H1 (cell line): ENCODE measurements around the gene LAMTOR5. TPM values are rescaled to one million over a fixed set of nuclear protein-coding genes. Genes with fewer than 3 reads are reported as not detected.

Experiments used
- CTCF ChIA-PET: fragments of 300-600 bp; sonication (Branson Sonifier 250); formaldehyde crosslinking; loops from one replicate; lab custom pipeline; 2021; ENCODE audit not compliant: partially characterized antibody; lab: Charles Lee
- POLR2A ChIA-PET: fragments of 300-600 bp; sonication (Branson Sonifier 250); formaldehyde crosslinking; loops from one replicate; lab custom pipeline; 2021; ENCODE audit warnings: inconsistent platforms; ENCODE audit not compliant: partially characterized antibody; lab: Charles Lee
- DNase-seq, 2 experiments: peaks; one replicate each; pipeline versions ENCODE4 v3.0.0 to v3.0.0-alpha.2; 2010 to 2022; ENCODE audit warnings: low spot score in 2 of 2, low read depth in 1 of 2, mixed read lengths in 1 of 2
- FAIRE-seq: peaks from 2 replicates; lab custom pipeline; 2011; peaks lifted over from hg19 to GRCh38; lab: Jason Lieb, UNC
- H2AFZ ChIP-seq: 2 replicates; pipeline ENCODE4 v1.8.1; 2012; ENCODE audit warnings: low read length, inconsistent platforms
- H2AK5ac ChIP-seq: 2 replicates; pipeline ENCODE4 v1.6.1; 2013; ENCODE audit warnings: low read depth, low read length
- H2BK120ac ChIP-seq: replicated peaks from 2 replicates; pipeline ENCODE3; 2013; ENCODE audit warnings: low read depth, low read length, inconsistent platforms
- H2BK12ac ChIP-seq: 2 replicates; pipeline ENCODE4 v1.6.1; 2013; ENCODE audit warnings: low read depth, low read length
- H2BK15ac ChIP-seq: 2 replicates; pipeline ENCODE4 v1.6.1; 2013; ENCODE audit warnings: low read length
- H2BK20ac ChIP-seq: 2 replicates; pipeline ENCODE4 v1.6.1; 2013; ENCODE audit warnings: low read length
- H2BK5ac ChIP-seq: 2 replicates; pipeline ENCODE4 v1.6.1; 2013; ENCODE audit warnings: low read depth, low read length
- H3K14ac ChIP-seq: 2 replicates; pipeline ENCODE4 v1.6.1; 2013; ENCODE audit warnings: inconsistent platforms; ENCODE audit not compliant: insufficient read length
- H3K18ac ChIP-seq: 2 replicates; pipeline ENCODE4 v1.6.1; 2013; ENCODE audit warnings: low read length; ENCODE audit errors: extremely low read depth
- H3K23ac ChIP-seq: 2 replicates; pipeline ENCODE4 v1.6.1; 2013; ENCODE audit warnings: inconsistent platforms; ENCODE audit not compliant: insufficient read length
- H3K23me2 ChIP-seq: 2 replicates; pipeline ENCODE4 v1.6.1; 2013; ENCODE audit warnings: low read depth, low read length
- H3K27ac ChIP-seq: 2 replicates; pipeline ENCODE4 v1.6.1; 2011; ENCODE audit warnings: low read depth, low read length, inconsistent platforms
- H3K27me3 ChIP-seq, 4 experiments: replicated peaks in 1 of 4; 1 replicate in 1 of 4; 2 replicates in 3 of 4; pipeline versions ENCODE4 v1.6.1 to v1.8.1; 2011 to 2013; ENCODE audit warnings: low read length in 3 of 4, mild to moderate bottlenecking in 3 of 4, inconsistent platforms in 2 of 4, mixed read lengths in 2 of 4, moderate library complexity in 1 of 4; ENCODE audit not compliant: control insufficient read depth in 3 of 4, insufficient read depth in 3 of 4; ENCODE audit errors: extremely low read depth in 1 of 4
- H3K36me3 ChIP-seq, 4 experiments: 2 replicates each; pipeline versions ENCODE4 v1.6.1 to v1.8.1; 2011 to 2013; ENCODE audit warnings: mild to moderate bottlenecking in 4 of 4, low read length in 3 of 4, moderate library complexity in 2 of 4, control low read depth in 1 of 4, inconsistent platforms in 1 of 4; ENCODE audit not compliant: insufficient read depth in 4 of 4, control insufficient read depth in 2 of 4
- H3K4ac ChIP-seq: replicated peaks from 2 replicates; pipeline ENCODE3; 2013; ENCODE audit warnings: low read length, low read depth, mixed read lengths, inconsistent platforms; ENCODE audit not compliant: insufficient read length
- H3K4me1 ChIP-seq, 4 experiments: replicated peaks in 1 of 4; 1 replicate in 1 of 4; 2 replicates in 3 of 4; pipeline versions ENCODE4 v1.6.1 to v1.8.1; 2011 to 2013; ENCODE audit warnings: low read length in 3 of 4, inconsistent platforms in 2 of 4, mixed read lengths in 1 of 4; ENCODE audit not compliant: insufficient read depth in 4 of 4, control insufficient read depth in 3 of 4
- H3K4me2 ChIP-seq, 2 experiments: 2 replicates each; pipeline versions ENCODE4 v1.6.1 to v1.8.1; 2011 to 2013; ENCODE audit warnings: low read depth in 2 of 2, low read length in 2 of 2, control low read depth in 1 of 2, inconsistent platforms in 1 of 2, mild to moderate bottlenecking in 1 of 2; ENCODE audit not compliant: insufficient read depth in 1 of 2
- H3K4me3 ChIP-seq, 4 experiments: fragments of 200-600, 300-600 bp in 1 of 4; sonication (generic), shearing (Covaris generic), sonication (Bioruptor Twin) in 1 of 4; 2 replicates each; pipeline versions ENCODE4 v1.5.1 to v1.8.1; 2011 to 2016; ENCODE audit warnings: low read length in 4 of 4, low read depth in 3 of 4, control low read depth in 2 of 4, inconsistent platforms in 2 of 4, mild to moderate bottlenecking in 2 of 4, mixed read lengths in 1 of 4, moderate library complexity in 1 of 4; ENCODE audit not compliant: insufficient read depth in 2 of 4; ENCODE audit errors: extremely low read depth in 1 of 4
- H3K56ac ChIP-seq: replicated peaks from 2 replicates; pipeline ENCODE3; 2013; ENCODE audit warnings: low read depth, mild to moderate bottlenecking, mixed read lengths, low read length, inconsistent platforms; ENCODE audit not compliant: insufficient read length
- H3K79me1 ChIP-seq: 2 replicates; pipeline ENCODE4 v1.6.1; 2013; ENCODE audit warnings: low read depth, low read length, control low read depth
- H3K79me2 ChIP-seq, 2 experiments: 2 replicates each; pipeline versions ENCODE4 v1.6.1 to v1.8.1; 2012 to 2013; ENCODE audit warnings: low read length in 2 of 2, mild to moderate bottlenecking in 2 of 2, inconsistent platforms in 1 of 2; ENCODE audit not compliant: insufficient read depth in 2 of 2, control insufficient read depth in 1 of 2
- H3K9ac ChIP-seq, 4 experiments: replicated peaks in 1 of 4; 1 replicate in 1 of 4; 2 replicates in 3 of 4; pipeline versions ENCODE4 v1.6.1 to v1.8.1; 2011 to 2013; ENCODE audit warnings: low read depth in 3 of 4, low read length in 3 of 4, control low read depth in 2 of 4, mild to moderate bottlenecking in 2 of 4, moderate library complexity in 2 of 4, inconsistent platforms in 1 of 4; ENCODE audit errors: extremely low read depth in 1 of 4
- H3K9me3 ChIP-seq, 2 experiments: 2 replicates each; pipeline versions ENCODE4 v1.6.1 to v1.8.1; 2012 to 2013; ENCODE audit warnings: mild to moderate bottlenecking in 2 of 2, moderate library complexity in 2 of 2, control low read depth in 1 of 2, inconsistent platforms in 1 of 2, low read depth in 1 of 2, low read length in 1 of 2, mixed read lengths in 1 of 2; ENCODE audit not compliant: insufficient read depth in 2 of 2
- H4K20me1 ChIP-seq, 2 experiments: replicated peaks in 1 of 2; 2 replicates each; pipeline versions ENCODE3 to v1.8.1; 2011 to 2013; ENCODE audit warnings: inconsistent platforms in 2 of 2, low read length in 2 of 2, mild to moderate bottlenecking in 1 of 2; ENCODE audit not compliant: insufficient read depth in 2 of 2, control insufficient read depth in 1 of 2
- H4K5ac ChIP-seq: 2 replicates; pipeline ENCODE4 v1.6.1; 2013; ENCODE audit warnings: low read length, low read depth, mixed read lengths, inconsistent platforms; ENCODE audit not compliant: insufficient read length
- H4K8ac ChIP-seq: 2 replicates; pipeline ENCODE4 v1.8.0; 2013; ENCODE audit warnings: mild to moderate bottlenecking, moderate library complexity, low read length, inconsistent platforms; ENCODE audit not compliant: insufficient read depth; ENCODE audit errors: extremely low read depth
- H4K91ac ChIP-seq: replicated peaks from 2 replicates; pipeline ENCODE3; 2013; ENCODE audit warnings: low read length, mixed read lengths, inconsistent platforms; ENCODE audit not compliant: insufficient read length
- KDM4A ChIP-seq: IDR thresholded peaks from one replicate; pipeline ENCODE4 v1.7.1; 2012; ENCODE audit warnings: low read depth, mild to moderate bottlenecking, moderate library complexity, low read length, inconsistent platforms; ENCODE audit not compliant: severe bottlenecking
- NANOG ChIP-seq: IDR thresholded peaks from 2 replicates; pipeline ENCODE4 v1.6.1; 2011; ENCODE audit warnings: low read length, low read depth, mild to moderate bottlenecking, inconsistent platforms; ENCODE audit not compliant: insufficient read depth, poor library complexity, severe bottlenecking
- RAD21 ChIP-seq, 2 experiments: IDR thresholded peaks in 1 of 2; conservative IDR thresholded peaks in 1 of 2; 2 replicates each; pipeline ENCODE4 v1.6.1; 2011; ENCODE audit warnings: low read depth in 2 of 2, low read length in 2 of 2, improper control_type of control experiment in 1 of 2, inconsistent platforms in 1 of 2, mild to moderate bottlenecking in 1 of 2, moderate library complexity in 1 of 2
- WGBS, 2 experiments: shearing (Covaris generic) in 1 of 2; methylation state at CpG; one replicate each; pipeline versions ENCODE4 v1.1.6 to v1.1.7; 2013 to 2015; ENCODE audit warnings: low lambda C conversion rate in 2 of 2, mixed read lengths in 2 of 2, inconsistent platforms in 1 of 2, low coverage in 1 of 2, missing lambda C conversion rate in 1 of 2; ENCODE audit not compliant: insufficient replicate concordance in 2 of 2, insufficient coverage in 1 of 2, insufficient read length in 1 of 2; ENCODE audit errors: extremely low coverage in 1 of 2, missing lambda C conversion rate in 1 of 2; 5-methylcytosine and 5-hydroxymethylcytosine counted together
- polyA plus RNA-seq, 7 experiments: library from polyadenylated mRNA; depleted of rRNA in 3 of 7; stranded (reverse) in 5 of 7; unstranded in 2 of 7; fragments of >200 nt in 5 of 7; fragments of 200-250 nt in 2 of 7; gene quantifications; 1 replicate in 5 of 7; 2 replicates in 1 of 7; 4 replicates in 1 of 7; pipeline versions ENCODE4 v1.2.1 to v1.2.3, GENCODE V29; 2011 to 2013; ENCODE audit warnings: missing spikeins in 2 of 7, mixed read lengths in 2 of 7
- total RNA-seq: library from RNA; stranded (reverse); fragmentation: NEBNext Ultra II Directional; extraction: Animal tissue kit (Norgen Biotek cat#: 25700); gene quantifications from 2 replicates; pipeline ENCODE4 v1.2.1, GENCODE V29; 2021
- TF ChIP-seq, protein P1 (sequence below): IDR thresholded peaks from 2 replicates; pipeline ENCODE4 v1.6.1; 2012; ENCODE audit warnings: inconsistent platforms
- TF ChIP-seq, protein P2 (sequence below): IDR thresholded peaks from 2 replicates; pipeline ENCODE4 v1.6.1; 2011; ENCODE audit warnings: low read depth, mild to moderate bottlenecking, low read length; ENCODE audit not compliant: insufficient read depth
- TF ChIP-seq, protein P3 (sequence below), 3 experiments: IDR thresholded peaks; 1 replicate in 2 of 3; 2 replicates in 1 of 3; pipeline versions ENCODE4 v1.5.1 to v1.6.1; 2011; ENCODE audit warnings: low read length in 3 of 3, mild to moderate bottlenecking in 3 of 3, inconsistent platforms in 2 of 3, low read depth in 1 of 3, moderate library complexity in 1 of 3; ENCODE audit not compliant: insufficient read depth in 1 of 3; ENCODE audit errors: control extremely low read depth in 1 of 3

The LAMTOR5 gene
- total and polyA plus RNA-seq, 2 of the 8 experiments (the other 6 are each of a cell fraction or from before 2014, with no cell fraction given): 84.4 to 297 TPM

DNA sequence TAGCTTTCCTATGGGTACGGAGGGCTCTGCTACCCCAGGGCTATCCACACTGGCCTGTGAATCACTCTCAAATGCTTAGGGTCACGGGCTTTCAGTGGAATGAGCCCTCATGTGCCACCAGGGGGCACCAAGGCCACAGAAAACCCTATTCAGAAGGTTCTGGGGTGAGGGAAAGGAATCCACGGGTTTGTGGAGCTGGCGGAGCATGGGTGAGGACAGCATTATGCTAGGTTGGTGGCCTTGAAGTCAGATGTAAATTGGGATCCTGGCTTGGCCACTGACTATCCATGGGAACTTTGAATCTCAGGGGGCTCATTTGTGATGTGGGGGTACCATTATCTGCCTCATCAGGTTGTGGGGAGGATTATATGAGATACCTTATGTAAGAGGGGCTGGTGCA, 5.1 kb upstream of the LAMTOR5 start:
- Histone ChIP-seq H3K4me3 (no peak overlapping the region), H3K4ac (no peak overlapping the region), H2BK120ac (no peak overlapping the region), H3K4me1 (peaks cover 0 to 4% (median 0%) of the 10 kb centered on the region in 4 experiments; a peak in 4 of 7 replicates), H3K79me2 (no peaks in the 10 kb centered on the region), H3K27me3 (0 out of 7 replicates have a peak, but pooled peaks cover 0 to 3% (median 0%) of the 10 kb centered on the region in 4 experiments), H3K4me2 (no peak overlapping the region), H2BK20ac (no peak overlapping the region), H3K36me3 (no peaks in the 10 kb centered on the region), H3K23me2 (peaks cover 3% of the 10 kb centered on the region; the same call in 1 of the 2 replicates), H2AK5ac (no peak overlapping the region), H3K9me3 (no peaks in the 10 kb centered on the region), H2BK5ac (no peak overlapping the region), H3K23ac (no peak overlapping the region), H4K8ac (peak overlapping the region; percentile 9; the same call in 1 of the 2 replicates), H3K9ac (no peak overlapping the region), H2AFZ (no peak overlapping the region), H3K27ac (no peak overlapping the region), H4K20me1 (no peaks in the 10 kb centered on the region), H3K56ac (no peak overlapping the region), H4K5ac (no peak overlapping the region), H2BK15ac (no peak overlapping the region), H2BK12ac (no peak overlapping the region), H3K79me1 (no peaks in the 10 kb centered on the region), H3K14ac (no peak overlapping the region), H3K18ac (no peak overlapping the region), H4K91ac (no peak overlapping the region)
- 36% methylated on average over 4 of the region's 4 CpGs; no CpG with 5 or more reads in 1 of the 2 experiments for WGBS, 2 experiments
- DNase-seq (peak in 1 of 2 experiments; percentile 79), FAIRE-seq (peak; percentile 52)
- ChIA-PET POLR2A (interaction anchor here (0.8 kb wide), 2 partner anchors 25 to 42 kb away, joined by 3 to 4 read pairs; no protein-coding TSS in a partner anchor), CTCF (interaction anchor here (0.7 to 22.7 kb wide), 34 partner anchors 9 to 378 kb away, joined by 3 to 828 read pairs (median 4); partner anchors contain the start of genes KCNC4, PROK1 and STRIP1)
- TF ChIP-seq, protein P1, sequence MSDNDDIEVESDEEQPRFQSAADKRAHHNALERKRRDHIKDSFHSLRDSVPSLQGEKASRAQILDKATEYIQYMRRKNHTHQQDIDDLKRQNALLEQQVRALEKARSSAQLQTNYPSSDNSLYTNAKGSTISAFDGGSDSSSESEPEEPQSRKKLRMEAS: 0 out of 2 replicates have a peak, but pooled peaks have one; percentile 33
- TF ChIP-seq, protein P2, sequence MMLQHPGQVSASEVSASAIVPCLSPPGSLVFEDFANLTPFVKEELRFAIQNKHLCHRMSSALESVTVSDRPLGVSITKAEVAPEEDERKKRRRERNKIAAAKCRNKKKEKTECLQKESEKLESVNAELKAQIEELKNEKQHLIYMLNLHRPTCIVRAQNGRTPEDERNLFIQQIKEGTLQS: 0 out of 2 replicates have a peak, but pooled peaks have one; percentile 11
- no peak for TF ChIP-seq KDM4A
- TF ChIP-seq, protein P3, sequence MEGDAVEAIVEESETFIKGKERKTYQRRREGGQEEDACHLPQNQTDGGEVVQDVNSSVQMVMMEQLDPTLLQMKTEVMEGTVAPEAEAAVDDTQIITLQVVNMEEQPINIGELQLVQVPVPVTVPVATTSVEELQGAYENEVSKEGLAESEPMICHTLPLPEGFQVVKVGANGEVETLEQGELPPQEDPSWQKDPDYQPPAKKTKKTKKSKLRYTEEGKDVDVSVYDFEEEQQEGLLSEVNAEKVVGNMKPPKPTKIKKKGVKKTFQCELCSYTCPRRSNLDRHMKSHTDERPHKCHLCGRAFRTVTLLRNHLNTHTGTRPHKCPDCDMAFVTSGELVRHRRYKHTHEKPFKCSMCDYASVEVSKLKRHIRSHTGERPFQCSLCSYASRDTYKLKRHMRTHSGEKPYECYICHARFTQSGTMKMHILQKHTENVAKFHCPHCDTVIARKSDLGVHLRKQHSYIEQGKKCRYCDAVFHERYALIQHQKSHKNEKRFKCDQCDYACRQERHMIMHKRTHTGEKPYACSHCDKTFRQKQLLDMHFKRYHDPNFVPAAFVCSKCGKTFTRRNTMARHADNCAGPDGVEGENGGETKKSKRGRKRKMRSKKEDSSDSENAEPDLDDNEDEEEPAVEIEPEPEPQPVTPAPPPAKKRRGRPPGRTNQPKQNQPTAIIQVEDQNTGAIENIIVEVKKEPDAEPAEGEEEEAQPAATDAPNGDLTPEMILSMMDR (IDR thresholded peaks at IDR 0.05; ENCODE audit: control extremely low read depth in 1 of 3, insufficient read depth in 1 of 3, low read depth in 1 of 3, low read length in 3 of 3): peak; percentile 76 to 89 (median 89)
- peak; percentile 88 to 97 for TF ChIP-seq RAD21 (IDR thresholded peaks at IDR 0.05 in 1 of 2, conservative IDR thresholded peaks at IDR 0.05 in 1 of 2; ENCODE audit: low read depth in 2 of 2, low read length in 2 of 2)
- no peak for TF ChIP-seq NANOG
